Femur (tissue), 1 donor: ENCODE measurements around the gene IRGC.
A peak's percentile ranks its signal among the peaks of the same experiment; 100 is the strongest.

Experiments used
- DNase-seq: peaks from one replicate; pipeline ENCODE4 v3.0.0-alpha.2; 2017

Gene IRGC

GRCh38 chr19:43726736-43727592 is 11.1 kb downstream of the IRGC start:
- no peak for DNase-seq

GRCh38 chr19:43727593-43727853 is 11.6 kb downstream of the IRGC start:
- no peak for DNase-seq

- DNase-seq: no peak
Measured at GRCh38 chr19:43729919-43730318, 14.0 kb downstream of the IRGC start.

- no peak for DNase-seq
Measured at GRCh38 chr19:43731346-43731745, 15.5 kb downstream of the IRGC start.

GRCh38 chr19:43731846-43732245 is 16.0 kb downstream of the IRGC start:
- no peak for DNase-seq

- no peak for DNase-seq
Measured at GRCh38 chr19:43735013-43735412, 19.1 kb downstream of the IRGC start.

GRCh38 chr19:43735957-43736356 is 20.1 kb downstream of the IRGC start:
- DNase-seq: no peak

GRCh38 chr19:43738780-43739211 is 22.9 kb downstream of the IRGC start:
- no peak for DNase-seq

GRCh38 chr19:43739439-43740235 is 23.8 kb downstream of the IRGC start:
- no peak for DNase-seq

GRCh38 chr19:43741075-43741825 is 25.4 kb downstream of the IRGC start:
- no peak for DNase-seq

- DNase-seq: no peak
Measured at GRCh38 chr19:43743059-43743458, 27.2 kb downstream of the IRGC start.

GRCh38 chr19:43747557-43748204 is 31.8 kb downstream of the IRGC start:
- no peak for DNase-seq

- no peak for DNase-seq
Measured at GRCh38 chr19:43748205-43748594, 32.3 kb downstream of the IRGC start.

GRCh38 chr19:43748685-43749084 is 32.8 kb downstream of the IRGC start:
- DNase-seq: no peak

- no peak for DNase-seq
Measured at GRCh38 chr19:43749152-43749551, 33.3 kb downstream of the IRGC start.

- no peak for DNase-seq
Measured at GRCh38 chr19:43749898-43750297, 34.0 kb downstream of the IRGC start.

GRCh38 chr19:43751466-43752220 is 35.8 kb downstream of the IRGC start:
- no peak for DNase-seq

- DNase-seq: no peak
Measured at GRCh38 chr19:43752287-43752875, 36.5 kb downstream of the IRGC start.

GRCh38 chr19:43754253-43754502 is 38.3 kb downstream of the IRGC start:
- no peak for DNase-seq

- DNase-seq: peak; percentile 99
Measured at GRCh38 chr19:43754503-43755255, 38.8 kb downstream of the IRGC start, which contains the start of gene SMG9. TSS of gene SMG9 (minus strand) at chr19:43754962. CDS start at chr19:43750741, 4,221 bp downstream.

GRCh38 chr19:43755256-43755801 is 39.5 kb downstream of the IRGC start:
- peak; percentile 88 for DNase-seq
